Endometrial microvascular endothelial cells (primary cell): ENCODE data around the gene RTP2. TPM values are rescaled to one million over a fixed set of nuclear protein-coding genes. Genes with fewer than 3 reads are reported as not detected.

Experiments
- in situ Hi-C: cut with HindIII; loops from 2 replicates; pipeline ENCODE4 v1.10.0; 2017; ENCODE audit warnings: low sequenced_read_pairs, low pct_unique_long_range_greater_than_20kb; ENCODE audit errors: inconsistent ontology term
- total RNA-seq: library from RNA; depleted of rRNA; stranded (reverse); fragments of >200 nt; gene quantifications from one replicate; pipeline ENCODE4 v1.2.3, GENCODE V29; 2015; ENCODE audit errors: inconsistent ontology term

RTP2 gene
- total RNA-seq, 1 donor from 2014 or later: not detected

DNA sequence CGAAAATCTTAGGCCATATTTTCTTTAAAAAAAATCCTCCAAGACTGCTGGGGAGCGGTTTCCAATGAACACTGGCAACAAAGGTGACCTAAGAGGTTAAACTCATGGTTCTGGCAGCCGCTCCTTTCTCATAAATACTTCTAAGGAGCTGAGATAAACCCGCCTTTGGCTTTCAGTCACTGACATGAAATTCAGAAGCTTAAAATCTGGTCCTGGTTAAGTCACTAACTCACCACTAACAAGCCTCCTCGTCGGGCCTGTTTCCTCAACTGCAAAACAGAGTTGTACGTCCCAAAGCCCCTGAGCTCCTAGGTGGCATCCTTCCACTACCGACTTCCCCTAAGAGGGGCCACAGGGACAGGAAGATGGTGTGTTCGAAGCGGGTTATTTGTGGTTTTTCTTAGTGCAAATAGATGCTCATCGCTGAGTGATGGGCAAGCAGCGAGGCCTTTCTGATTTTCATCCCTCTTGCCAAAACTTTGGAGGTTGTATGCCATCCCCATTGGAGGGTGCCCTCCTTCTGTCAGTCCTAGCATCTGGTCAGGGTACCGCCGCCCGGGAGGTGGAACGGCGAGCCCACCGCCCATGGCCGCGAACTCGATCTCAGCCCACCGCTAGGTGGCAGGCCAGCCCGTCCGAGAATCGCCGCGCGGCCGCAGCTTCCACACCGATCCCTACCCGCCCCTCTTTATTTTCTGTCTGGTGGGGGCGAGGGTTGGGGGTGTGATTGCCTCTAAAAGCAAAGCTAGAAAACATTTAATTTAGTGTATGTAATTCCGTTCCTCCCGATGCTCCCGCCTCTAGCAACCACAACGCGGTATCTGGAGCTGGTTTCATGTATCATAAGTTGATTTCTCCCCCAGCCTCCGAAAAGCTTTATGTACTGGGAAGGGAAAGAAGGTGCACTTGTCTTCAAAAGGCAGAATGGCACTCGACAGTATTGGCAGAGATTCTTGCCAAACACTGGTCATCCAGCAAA is 38.4 kb upstream of the RTP2 start:
- in situ Hi-C loops: loop anchor here (5.0 to 25.0 kb wide), 8 partner anchors 414 to 1397 kb away; partner anchors contain the start of gene LPP

DNA sequence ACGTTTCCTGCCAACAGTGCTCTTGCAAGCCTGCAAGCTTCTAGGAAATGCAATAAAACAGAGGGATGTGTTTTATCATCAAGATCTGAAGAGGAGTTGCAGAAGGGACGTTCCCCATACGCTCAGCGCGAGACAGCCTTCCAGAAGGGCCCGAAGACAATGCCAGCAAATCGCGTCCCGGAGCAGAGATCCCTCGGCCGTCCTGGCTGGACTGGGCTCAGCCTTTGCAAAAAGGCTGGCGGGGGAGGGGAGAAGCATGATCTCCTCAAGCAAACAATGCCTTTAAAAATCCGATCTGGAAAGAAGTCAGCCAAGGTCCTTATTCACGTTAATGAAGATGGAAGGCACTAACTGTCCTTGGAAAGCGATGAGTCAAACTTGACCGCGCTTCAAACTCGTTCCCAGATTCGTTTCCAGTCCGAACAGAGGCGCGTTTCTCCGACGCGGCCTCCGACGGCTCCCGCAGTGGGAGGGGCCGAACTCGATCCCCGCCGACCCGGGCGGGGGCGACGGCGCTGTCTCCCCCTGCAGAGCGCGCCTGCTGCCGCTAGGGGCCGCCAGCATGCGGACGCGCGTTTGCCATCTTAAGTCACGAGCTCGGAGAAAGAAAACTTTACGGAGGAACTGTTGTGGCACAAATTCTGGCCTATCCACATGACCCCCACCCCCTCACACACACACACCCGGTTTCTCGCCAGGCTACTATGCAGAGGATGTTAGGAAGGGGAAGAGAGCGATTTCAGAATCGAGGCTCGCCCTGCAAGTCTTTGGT is 37.4 kb upstream of the RTP2 start:
- in situ Hi-C loops: loop anchor here (5.0 to 25.0 kb wide), 8 partner anchors 415 to 1398 kb away; partner anchors contain the start of gene LPP

DNA sequence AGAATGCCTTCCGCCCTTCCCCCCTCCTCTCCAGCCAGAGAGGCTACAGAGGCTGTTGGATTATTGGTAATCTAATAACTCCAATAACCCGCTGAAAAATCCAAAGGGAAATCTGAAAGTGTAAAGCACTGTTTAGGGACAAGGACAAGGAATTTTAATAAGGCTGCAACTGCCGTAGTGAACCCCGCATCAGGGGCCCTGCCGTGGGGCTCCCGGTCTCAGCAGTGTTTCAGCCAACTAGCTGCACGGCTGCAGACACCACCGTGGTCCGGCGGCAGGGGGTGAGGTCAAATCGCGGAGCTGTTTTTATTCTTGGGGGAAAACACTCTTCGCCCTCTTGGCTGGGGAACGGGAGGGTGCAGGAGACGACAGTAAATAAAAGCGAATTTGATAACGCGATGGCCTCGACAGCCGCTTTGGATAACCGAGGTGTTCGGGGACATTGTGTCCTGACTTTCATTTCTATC is 36.8 kb upstream of the RTP2 start:
- in situ Hi-C loops: loop anchor here (25.0 kb wide), 4 partner anchors 498 to 1398 kb away; no protein-coding TSS in a partner anchor

DNA sequence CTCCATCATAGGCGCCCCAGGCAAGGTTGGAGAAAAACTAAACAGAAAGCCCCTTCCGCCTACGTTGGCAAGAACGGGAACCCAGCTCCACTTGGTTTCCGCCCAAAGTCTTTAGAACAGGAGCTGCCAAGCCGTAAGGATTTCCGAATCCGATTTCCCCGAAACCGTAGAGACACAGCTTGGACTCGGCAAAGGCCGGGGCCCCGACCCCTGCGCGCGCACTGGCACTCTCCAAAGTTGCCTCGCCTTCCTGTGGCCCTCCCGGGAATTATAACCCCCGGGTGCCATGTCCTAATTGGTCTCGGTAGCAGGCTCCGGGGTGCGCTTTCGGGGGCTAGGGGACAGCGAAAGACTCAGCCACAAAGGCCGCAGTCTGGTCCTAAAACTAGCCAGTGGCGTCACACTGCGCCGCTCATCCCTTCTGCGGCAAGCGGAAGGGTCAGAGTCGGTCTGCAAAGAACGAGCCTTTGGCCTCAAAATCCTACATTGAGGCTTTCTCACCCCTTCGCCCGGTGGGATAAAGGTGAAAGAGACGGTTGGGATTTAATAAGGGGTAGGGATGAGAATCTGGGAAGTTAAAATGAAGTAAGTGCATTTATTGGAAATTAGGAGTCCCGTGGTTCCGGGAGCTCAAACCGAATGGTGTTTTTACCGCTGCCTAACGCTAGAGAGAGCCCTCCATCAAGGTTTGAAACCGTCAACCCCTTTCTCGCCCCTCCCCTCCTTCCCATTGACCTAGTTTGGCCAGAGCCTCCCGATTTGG is 36.2 kb upstream of the RTP2 start:
- in situ Hi-C loops: loop anchor here (25.0 kb wide), 4 partner anchors 499 to 1399 kb away; no protein-coding TSS in a partner anchor

DNA sequence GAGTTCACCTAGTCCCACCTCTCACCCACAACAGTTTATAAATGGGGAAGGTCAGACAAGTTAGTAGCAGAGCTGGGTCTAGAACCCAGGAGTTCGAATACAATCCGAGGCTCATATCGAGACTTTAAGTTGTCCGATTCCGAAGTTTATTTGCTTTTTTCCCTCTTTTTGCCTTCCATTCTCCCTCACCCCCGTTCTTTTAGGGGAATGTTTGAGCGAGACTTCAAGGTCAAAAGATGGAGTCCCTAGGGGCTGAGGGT is 35.6 kb upstream of the RTP2 start:
- in situ Hi-C loops: loop anchor here (25.0 kb wide), 4 partner anchors 499 to 1399 kb away; no protein-coding TSS in a partner anchor

DNA sequence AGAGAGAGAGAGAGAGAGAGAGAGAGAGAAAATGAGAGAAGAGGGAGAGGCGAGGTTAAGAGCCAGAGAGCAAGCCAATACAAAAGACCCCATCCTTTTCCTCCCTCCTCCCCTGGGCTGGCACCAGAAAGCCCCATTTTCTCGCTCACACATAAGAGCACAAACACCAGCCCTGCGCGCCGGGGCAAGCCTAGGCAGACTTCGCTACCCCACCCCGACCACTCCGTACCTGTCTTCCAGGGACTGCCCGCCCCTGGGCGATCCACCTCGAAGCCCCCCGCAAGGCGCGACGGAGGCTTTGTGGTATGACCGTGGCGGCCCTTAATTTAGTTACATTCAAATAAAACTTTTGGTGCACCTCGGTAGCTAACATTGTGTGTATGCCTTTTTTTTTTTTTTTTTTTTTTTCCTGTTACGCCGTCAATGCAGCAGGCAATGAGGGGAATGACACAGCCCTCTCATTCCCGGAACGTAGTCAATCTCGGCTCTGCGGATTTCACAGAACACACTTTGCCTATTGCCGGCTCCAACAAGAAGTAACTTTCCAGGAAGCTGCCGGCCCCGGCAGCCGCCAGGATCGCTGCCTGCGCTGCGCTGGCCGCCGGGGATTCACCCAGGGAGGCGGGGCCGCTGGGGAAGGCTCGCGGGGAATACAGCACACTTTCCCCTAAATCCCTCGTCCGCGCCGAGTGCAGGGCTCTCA is 35.2 kb upstream of the RTP2 start:
- in situ Hi-C loops: loop anchor here (25.0 kb wide), 4 partner anchors 500 to 1400 kb away; no protein-coding TSS in a partner anchor

DNA sequence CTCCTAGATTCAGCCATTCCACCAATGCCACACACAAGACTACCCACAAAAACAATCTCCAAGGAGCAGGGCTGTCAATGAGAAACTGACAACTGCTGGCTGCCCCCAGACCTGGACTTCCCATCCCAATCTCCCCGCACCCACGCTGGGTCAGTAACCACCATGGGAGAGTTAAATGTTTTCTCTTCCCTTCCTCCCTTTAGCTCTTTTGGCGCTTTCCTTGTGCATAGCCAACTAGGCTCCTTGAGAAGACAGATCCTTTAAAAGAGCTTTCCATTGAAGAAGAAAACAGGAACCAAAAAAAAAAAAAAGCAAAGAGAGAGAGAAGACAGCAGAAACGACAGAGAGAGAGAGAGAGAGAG is 34.6 kb upstream of the RTP2 start:
- in situ Hi-C loops: loop anchor here (25.0 kb wide), 4 partner anchors 500 to 1400 kb away; no protein-coding TSS in a partner anchor

DNA sequence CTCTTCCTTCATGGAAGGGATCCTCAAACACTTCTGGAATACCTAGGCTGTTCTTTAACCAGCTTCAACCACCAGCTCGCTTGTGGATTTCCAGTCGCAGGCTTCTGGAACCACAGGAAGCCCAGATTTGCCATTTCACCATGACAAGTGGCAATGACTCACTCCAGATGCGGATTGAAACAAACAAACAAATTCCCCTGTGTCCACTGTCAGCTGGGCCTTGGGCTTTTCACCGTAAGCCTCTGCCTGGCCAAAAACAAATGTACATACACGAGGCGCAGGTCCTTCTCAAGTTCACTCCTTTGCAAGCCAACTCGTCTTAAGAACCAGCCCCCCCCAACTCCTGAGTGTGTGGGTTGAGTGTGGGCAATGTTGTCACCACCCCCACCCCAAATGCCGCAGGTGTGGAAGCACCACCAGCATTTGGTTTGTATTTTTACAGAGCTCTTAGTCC is 34.1 kb upstream of the RTP2 start:
- in situ Hi-C loops: loop anchor here (25.0 kb wide), 4 partner anchors 501 to 1401 kb away; no protein-coding TSS in a partner anchor

DNA sequence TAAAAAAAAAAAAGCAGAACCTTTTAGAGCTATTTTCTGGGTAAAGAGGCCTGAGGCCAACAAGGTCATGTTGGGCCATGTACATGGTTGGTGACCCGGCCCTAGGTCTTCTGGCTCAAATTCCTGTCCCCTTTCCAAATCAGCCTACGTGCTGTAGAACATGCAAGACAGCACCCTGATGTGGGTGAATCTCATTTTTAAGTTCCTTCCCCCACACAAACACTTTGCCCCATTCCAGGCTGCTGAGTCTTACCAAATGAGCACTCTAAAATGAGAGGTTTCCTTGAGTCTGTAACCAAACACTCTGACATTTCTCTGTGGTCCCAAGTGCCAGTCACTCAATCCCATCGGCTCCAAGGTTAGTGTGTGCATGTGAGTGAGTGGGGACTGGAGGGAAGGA is 33.5 kb upstream of the RTP2 start:
- in situ Hi-C loops: loop anchor here (25.0 kb wide), 4 partner anchors 501 to 1401 kb away; no protein-coding TSS in a partner anchor

DNA sequence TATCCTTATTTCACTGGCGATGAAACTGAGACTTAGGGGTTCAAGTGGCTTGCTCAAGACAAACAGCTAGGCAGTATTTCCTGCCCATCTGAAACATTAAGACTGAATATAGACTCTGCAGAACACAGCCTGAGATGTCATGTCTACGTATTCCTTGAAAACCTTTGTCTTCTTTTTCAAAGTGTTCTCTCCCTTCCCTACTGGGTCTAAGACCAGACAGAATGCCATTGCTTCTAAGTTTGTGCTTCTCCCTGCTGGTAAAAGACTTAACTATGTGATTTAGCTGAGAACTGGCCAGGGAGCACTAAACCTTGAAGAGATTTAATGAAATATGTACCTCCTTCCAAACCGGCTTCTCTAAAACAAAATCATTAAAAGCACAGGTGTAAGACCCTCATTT is 33.0 kb upstream of the RTP2 start:
- in situ Hi-C loops: loop anchor here (25.0 kb wide), 4 partner anchors 502 to 1402 kb away; no protein-coding TSS in a partner anchor

DNA sequence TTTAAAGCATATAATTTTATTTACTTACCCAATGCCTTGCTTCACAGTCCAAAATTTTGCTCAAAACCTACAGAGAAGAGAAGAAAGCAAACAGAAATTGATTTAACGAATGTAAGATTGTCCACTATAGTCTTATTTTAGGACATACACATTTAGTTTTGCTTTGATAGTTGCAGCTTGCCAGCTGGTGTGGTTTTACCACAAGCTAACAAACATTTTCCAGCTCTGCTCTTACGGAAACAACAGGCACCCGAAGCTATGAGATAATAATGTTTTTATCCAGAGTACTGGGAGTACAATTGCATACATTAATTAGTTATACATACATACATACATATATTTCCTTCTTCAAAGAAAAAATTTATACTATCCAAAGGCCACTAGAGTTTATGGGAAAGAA is 32.5 kb upstream of the RTP2 start:
- in situ Hi-C loops: loop anchor here (25.0 kb wide), 4 partner anchors 502 to 1402 kb away; no protein-coding TSS in a partner anchor

DNA sequence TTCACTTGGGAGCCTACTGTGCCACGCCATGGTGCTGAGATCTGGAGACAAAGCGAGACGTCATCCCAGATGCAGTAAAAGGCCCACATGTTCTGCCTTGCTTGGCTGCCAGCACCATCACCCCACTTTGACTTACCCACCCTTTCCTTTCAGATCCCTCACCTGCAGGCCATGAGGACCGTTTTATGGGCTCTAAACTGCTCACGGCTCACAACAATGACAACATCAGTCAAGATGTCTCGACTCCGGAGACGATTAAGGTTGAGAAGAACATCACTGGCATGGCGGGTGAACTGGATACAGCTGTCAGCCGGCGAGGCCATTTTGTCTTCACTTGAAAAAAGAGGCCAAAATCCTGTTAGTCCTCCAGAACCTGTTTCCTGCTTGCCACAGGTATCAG is 31.0 kb upstream of the RTP2 start:
- in situ Hi-C loops: loop anchor here (25.0 kb wide), 4 partner anchors 504 to 1404 kb away; no protein-coding TSS in a partner anchor

DNA sequence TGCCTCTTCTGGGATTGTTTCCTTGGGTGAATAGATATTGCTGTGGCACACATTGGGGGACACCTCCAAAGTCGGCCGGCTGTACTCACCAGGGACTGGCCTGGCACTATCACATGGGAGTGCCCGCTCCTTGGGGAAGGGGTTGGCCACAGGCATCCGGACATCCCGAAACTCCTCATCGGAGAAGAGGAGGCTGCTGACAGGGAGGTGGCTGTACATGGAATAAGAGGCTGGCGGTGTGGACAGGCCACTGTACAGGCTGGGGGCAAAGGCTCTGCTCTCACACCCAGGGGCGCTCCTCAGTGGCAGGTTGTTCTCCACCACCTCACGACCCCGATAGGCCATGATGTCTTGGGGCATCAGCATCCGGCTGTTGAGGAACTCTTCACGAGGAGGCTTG is 27.2 kb upstream of the RTP2 start:
- in situ Hi-C loops: loop anchor here (25.0 kb wide), 4 partner anchors 508 to 1408 kb away; no protein-coding TSS in a partner anchor

DNA sequence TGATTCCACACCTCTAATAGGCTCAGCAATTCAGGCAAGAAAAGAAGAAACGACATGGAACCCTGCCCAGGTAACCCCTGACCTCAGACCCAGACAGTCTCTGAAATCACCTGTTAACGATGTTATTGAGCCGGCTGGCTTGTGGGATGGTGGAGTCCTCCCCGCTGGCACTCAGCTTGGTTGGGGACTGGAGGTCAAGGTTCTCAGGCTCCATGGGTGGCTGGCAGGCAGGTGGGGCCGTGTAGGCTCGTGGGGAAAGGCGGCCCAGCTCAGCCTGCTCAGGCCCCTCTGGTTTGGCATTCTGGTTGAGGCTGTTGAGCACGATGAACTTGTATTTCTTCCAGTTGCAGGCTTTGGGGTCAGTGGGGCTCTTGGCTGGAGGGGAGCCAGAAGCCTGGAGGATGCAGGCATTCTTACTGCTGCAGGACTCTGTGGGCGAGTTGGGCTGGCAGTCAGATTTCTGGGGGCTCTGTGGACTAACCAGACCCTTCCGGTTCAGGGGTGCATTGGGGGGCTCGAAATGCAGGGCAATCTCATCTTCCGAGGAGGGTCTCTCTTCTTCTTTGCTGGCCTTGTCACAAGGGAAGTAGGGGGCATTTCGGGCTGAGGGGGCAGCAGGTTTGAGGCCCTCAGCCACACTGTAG is 26.7 kb upstream of the RTP2 start:
- in situ Hi-C loops: loop anchor here (25.0 kb wide), 4 partner anchors 508 to 1408 kb away; no protein-coding TSS in a partner anchor

DNA sequence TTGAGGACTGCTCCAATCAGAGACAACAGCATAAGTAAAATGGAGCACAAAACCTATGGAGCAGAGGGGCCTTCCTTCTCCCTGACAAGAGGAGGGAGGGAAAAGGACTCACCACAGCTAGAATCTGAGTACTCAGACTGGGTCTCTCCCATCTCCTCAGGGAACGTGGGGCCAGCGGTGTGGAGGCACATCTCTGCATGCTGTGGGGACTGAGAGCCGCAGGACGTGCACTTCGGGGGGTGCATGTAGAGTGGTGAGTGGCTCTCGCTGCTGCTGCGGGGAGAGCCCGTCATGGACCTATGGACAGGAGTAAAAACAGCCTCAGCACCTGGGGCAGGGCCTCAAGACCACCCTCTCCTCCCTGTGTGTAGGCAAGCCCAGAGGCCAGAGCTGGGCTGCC is 25.9 kb upstream of the RTP2 start:
- in situ Hi-C loops: loop anchor here (25.0 kb wide), 4 partner anchors 509 to 1409 kb away; no protein-coding TSS in a partner anchor

DNA sequence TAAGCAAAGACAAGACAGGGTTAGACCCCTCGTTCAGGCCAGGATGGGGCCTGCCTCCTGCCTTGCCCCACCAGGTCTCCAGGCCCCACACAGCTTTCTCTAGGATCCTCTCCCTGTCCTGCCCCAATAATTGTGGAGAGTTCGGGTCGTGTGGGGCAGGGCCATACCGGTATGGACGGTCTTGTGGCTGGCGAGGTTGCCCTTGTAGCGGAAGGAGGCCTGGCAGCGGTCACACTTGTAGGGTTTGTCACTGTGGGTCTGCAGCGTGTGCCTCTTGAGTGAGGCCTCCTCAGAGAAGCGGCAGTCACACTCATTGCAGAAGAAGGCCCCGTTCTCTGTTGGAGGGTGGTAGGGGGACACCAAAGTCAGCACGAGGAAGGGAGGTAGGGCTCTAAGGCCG is 24.2 kb upstream of the RTP2 start:
- in situ Hi-C loops: loop anchor here (25.0 kb wide), 4 partner anchors 511 to 1411 kb away; no protein-coding TSS in a partner anchor
